ENCODE data around the gene CLCN5. TPM values are rescaled to one million over a fixed set of nuclear protein-coding genes. Genes with fewer than 3 reads are reported as not detected.

The CLCN5 gene
- total and polyA plus RNA-seq, 2 experiments from 2014 or later = 1.8 to 2.9 TPM

DNA sequence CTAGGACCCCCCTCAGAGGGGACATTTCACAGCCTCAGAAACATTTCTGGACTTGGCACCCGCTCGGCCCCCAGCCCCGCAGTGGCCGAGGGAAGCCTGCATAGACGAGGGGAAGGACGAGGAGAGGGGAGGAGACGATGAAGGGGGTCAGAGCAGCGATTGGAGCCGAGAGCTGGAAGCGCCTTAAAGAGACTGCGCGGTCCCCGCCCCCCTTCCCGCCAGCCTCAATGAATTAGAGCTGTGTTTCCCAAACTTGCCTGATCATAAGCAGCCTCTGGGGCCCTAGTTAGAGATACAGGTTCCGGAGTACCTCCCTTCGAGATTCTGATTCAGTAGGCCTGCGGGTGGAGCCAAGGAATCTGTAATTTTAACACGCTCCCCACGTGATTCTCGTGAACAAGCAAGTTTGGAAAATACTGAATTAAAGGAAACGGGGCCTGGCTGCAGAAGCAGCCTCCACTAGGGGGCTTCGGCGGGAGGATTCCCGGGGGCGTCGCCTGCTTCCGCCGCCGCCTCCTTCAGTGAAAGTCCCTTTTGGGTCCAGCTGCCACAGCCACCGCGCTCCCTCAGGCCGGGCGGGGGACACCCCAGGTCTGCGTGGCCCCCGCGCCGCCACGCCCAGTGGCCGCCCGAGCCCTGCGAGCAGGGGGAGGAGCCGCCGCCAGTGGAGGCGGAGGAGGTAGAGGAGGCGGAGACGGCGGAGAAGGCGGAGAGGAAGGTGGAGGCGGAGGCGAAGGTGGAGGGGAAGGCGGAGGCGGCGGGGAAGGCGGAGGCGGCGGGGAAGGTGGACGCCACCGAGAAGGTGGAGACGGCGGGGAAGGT is 43.4 kb upstream of the CLCN5 start, which contains the start of gene USP27X:
USP27X (plus strand) TSS at position 651 of the 822 bp plus-strand sequence. CDS start 824 bp downstream, outside the sequence.
- Histone ChIP-seq H3K27me3 (replicated peaks; ENCODE audit: insufficient read depth) (no peaks in the 10 kb centered on the region), H3K4me2 (ENCODE audit: unreplicated experiment) (peak within 1 kb of the TSS; percentile 76), H3K9me3 (ENCODE audit: low read depth) (no peaks in the 10 kb centered on the region), H3K4me1 (ENCODE audit: insufficient read depth) (0 out of 2 replicates have a peak, but pooled peaks cover 6% of the 10 kb centered on the region), H3K9me2 (ENCODE audit: insufficient read depth) (no peaks in the 10 kb centered on the region), H3F3A (ENCODE audit: insufficient read depth) (no peaks in the 10 kb centered on the region), H4K20me1 (ENCODE audit: insufficient read depth) (no peaks in the 10 kb centered on the region), H3K4me3 (peak within 1 kb of the TSS; percentile 82), H3K36me3 (ENCODE audit: low read depth) (no peaks in the 10 kb centered on the region), H3K79me2 (ENCODE audit: insufficient read depth) (0 out of 2 replicates have a peak, but pooled peaks cover 9% of the 10 kb centered on the region), H2AFZ (peak within 1 kb of the TSS; percentile 92), H3K9ac (peak within 1 kb of the TSS; percentile 82), H3K27ac (peak within 1 kb of the TSS; percentile 84)
- in situ Hi-C loops (cut with MboI) = no loop called here
- peak; percentile 89 for DNase-seq
- 1% methylated on average over 7 to 45 of the region's 60 CpGs for WGBS, 2 experiments (ENCODE audit: low coverage in 1 of 2, low lambda C conversion rate in 2 of 2, missing lambda C conversion rate in 2 of 2)
- TF ChIP-seq EZH2phosphoT487 (IDR thresholded peaks at IDR 0.05; ENCODE audit: insufficient read depth, low read depth) (no peak), EZH2 (IDR thresholded peaks at IDR 0.05; ENCODE audit: insufficient read depth, poor library complexity, severe bottlenecking) (no peak)

DNA sequence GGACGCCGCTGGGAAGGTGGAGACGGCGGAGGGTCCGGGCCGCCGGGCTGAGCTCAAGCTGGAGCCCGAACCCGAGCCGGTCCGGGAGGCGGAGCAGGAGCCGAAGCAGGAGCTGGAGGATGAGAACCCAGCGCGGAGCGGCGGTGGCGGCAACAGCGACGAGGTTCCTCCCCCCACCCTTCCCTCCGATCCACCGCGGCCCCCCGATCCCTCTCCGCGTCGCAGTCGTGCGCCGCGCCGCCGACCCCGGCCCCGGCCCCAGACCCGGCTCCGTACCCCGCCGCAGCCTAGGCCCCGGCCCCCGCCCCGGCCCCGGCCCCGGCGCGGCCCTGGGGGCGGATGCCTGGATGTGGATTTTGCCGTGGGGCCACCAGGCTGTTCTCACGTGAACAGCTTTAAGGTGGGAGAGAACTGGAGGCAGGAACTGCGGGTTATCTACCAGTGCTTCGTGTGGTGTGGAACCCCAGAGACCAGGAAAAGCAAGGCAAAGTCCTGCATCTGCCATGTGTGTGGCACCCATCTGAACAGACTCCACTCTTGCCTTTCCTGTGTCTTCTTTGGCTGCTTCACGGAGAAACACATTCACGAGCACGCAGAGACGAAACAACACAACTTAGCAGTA is 42.6 kb upstream of the CLCN5 start:
- peak; percentile 16 for DNase-seq
- WGBS, 2 experiments (ENCODE audit: low coverage in 1 of 2, low lambda C conversion rate in 2 of 2, missing lambda C conversion rate in 2 of 2) = 22 to 51% methylated on average over 6 to 16 of the region's 55 CpGs

DNA sequence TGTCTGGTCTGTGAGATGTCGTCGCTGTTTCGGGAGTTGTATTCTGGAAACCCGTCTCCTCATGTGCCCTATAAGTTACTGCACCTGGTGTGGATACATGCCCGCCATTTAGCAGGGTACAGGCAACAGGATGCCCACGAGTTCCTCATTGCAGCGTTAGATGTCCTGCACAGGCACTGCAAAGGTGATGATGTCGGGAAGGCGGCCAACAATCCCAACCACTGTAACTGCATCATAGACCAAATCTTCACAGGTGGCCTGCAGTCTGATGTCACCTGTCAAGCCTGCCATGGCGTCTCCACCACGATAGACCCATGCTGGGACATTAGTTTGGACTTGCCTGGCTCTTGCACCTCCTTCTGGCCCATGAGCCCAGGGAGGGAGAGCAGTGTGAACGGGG is 41.7 kb upstream of the CLCN5 start:
- no peaks in the 10 kb centered on the region for H3K36me3 ChIP-seq (ENCODE audit: low read depth)
- H4K20me1 ChIP-seq (ENCODE audit: insufficient read depth) = no peaks in the 10 kb centered on the region
- H3K9me3 ChIP-seq (ENCODE audit: low read depth) = no peaks in the 10 kb centered on the region
- TF ChIP-seq EZH2 (IDR thresholded peaks at IDR 0.05; ENCODE audit: insufficient read depth, poor library complexity, severe bottlenecking) (no peak), EZH2phosphoT487 (IDR thresholded peaks at IDR 0.05; ENCODE audit: insufficient read depth, low read depth) (no peak)
- no peaks in the 10 kb centered on the region for H3K9me2 ChIP-seq (ENCODE audit: insufficient read depth)
- no peak overlapping the region for H3K4me2 ChIP-seq (ENCODE audit: unreplicated experiment)
- no peaks in the 10 kb centered on the region for H3F3A ChIP-seq (ENCODE audit: insufficient read depth)
- H3K9ac ChIP-seq = no peak overlapping the region
- DNase-seq = no peak
- H2AFZ ChIP-seq = no peak overlapping the region
- WGBS, 2 experiments (ENCODE audit: low coverage in 1 of 2, low lambda C conversion rate in 2 of 2, missing lambda C conversion rate in 2 of 2) = 99 to 100% methylated on average over 10 to 12 of the region's 12 CpGs
- in situ Hi-C loops (cut with MboI) = no loop called here
- H3K27ac ChIP-seq = no peak overlapping the region
- H3K4me1 ChIP-seq (ENCODE audit: insufficient read depth) = 0 out of 2 replicates have a peak, but pooled peaks cover 6% of the 10 kb centered on the region
- no peak overlapping the region for H3K4me3 ChIP-seq
- H3K79me2 ChIP-seq (ENCODE audit: insufficient read depth) = 0 out of 2 replicates have a peak, but pooled peaks cover 9% of the 10 kb centered on the region
- no peaks in the 10 kb centered on the region for H3K27me3 ChIP-seq (replicated peaks; ENCODE audit: insufficient read depth)

More for the DNA sequence above, 42.6 kb upstream of the CLCN5 start:
- Histone ChIP-seq H3K9me2 (ENCODE audit: insufficient read depth) (no peaks in the 10 kb centered on the region), H3F3A (ENCODE audit: insufficient read depth) (no peaks in the 10 kb centered on the region), H3K9me3 (ENCODE audit: low read depth) (no peaks in the 10 kb centered on the region), H3K27me3 (replicated peaks; ENCODE audit: insufficient read depth) (no peaks in the 10 kb centered on the region), H3K4me1 (ENCODE audit: insufficient read depth) (0 out of 2 replicates have a peak, but pooled peaks cover 6% of the 10 kb centered on the region), H3K9ac (peak overlapping the region; percentile 82), H4K20me1 (ENCODE audit: insufficient read depth) (no peaks in the 10 kb centered on the region), H3K4me3 (peak overlapping the region; percentile 82), H3K79me2 (ENCODE audit: insufficient read depth) (0 out of 2 replicates have a peak, but pooled peaks cover 9% of the 10 kb centered on the region), H2AFZ (peak overlapping the region; percentile 92), H3K4me2 (ENCODE audit: unreplicated experiment) (peak overlapping the region; percentile 76), H3K27ac (peak overlapping the region; percentile 84; the same call in 1 of the 2 replicates), H3K36me3 (ENCODE audit: low read depth) (no peaks in the 10 kb centered on the region)
- in situ Hi-C loops (cut with MboI) = no loop called here
- TF ChIP-seq EZH2phosphoT487 (IDR thresholded peaks at IDR 0.05; ENCODE audit: insufficient read depth, low read depth) = no peak
- no peak for TF ChIP-seq EZH2 (IDR thresholded peaks at IDR 0.05; ENCODE audit: insufficient read depth, poor library complexity, severe bottlenecking)

DNA sequence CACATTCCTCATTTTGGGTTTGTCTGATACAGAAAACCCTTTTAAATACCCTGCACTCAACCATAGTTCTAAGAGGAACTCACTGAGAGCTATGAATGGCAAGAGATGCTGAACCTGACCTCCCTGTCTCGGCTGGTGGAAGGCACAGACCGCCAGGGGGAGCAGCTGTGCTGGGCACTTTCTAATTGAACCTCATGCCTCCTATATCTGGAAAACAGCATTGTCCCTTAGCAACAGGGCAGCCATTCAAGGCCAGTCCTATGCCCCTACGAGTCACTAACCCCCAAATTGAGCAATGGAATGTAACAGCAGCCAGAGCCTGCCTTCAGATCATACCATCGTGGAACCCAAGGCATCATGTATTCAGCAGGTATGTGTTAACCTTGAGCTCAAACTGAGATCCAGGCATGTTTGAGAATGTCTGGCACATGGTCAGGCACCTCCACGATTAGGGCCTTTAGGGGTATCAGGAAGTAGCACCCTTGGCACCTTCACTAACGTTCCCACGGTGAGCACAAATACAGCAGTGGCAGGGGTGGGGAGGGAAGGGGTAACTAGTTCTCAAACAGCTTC is 38.0 kb upstream of the CLCN5 start:
- no peaks in the 10 kb centered on the region for H3K27me3 ChIP-seq (replicated peaks; ENCODE audit: insufficient read depth)
- in situ Hi-C loops (cut with MboI) = no loop called here
- 0 out of 2 replicates have a peak, but pooled peaks cover 9% of the 10 kb centered on the region for H3K79me2 ChIP-seq (ENCODE audit: insufficient read depth)
- TF ChIP-seq EZH2phosphoT487 (IDR thresholded peaks at IDR 0.05; ENCODE audit: insufficient read depth, low read depth) (no peak), EZH2 (IDR thresholded peaks at IDR 0.05; ENCODE audit: insufficient read depth, poor library complexity, severe bottlenecking) (no peak)
- no peaks in the 10 kb centered on the region for H3F3A ChIP-seq (ENCODE audit: insufficient read depth)
- H4K20me1 ChIP-seq (ENCODE audit: insufficient read depth) = no peaks in the 10 kb centered on the region
- H3K9ac ChIP-seq = no peak overlapping the region
- no peaks in the 10 kb centered on the region for H3K36me3 ChIP-seq (ENCODE audit: low read depth)
- peak; percentile 67 for DNase-seq
- no peaks in the 10 kb centered on the region for H3K9me2 ChIP-seq (ENCODE audit: insufficient read depth)
- H3K9me3 ChIP-seq (ENCODE audit: low read depth) = no peaks in the 10 kb centered on the region
- no peak overlapping the region for H3K27ac ChIP-seq
- H3K4me2 ChIP-seq (ENCODE audit: unreplicated experiment) = no peak overlapping the region
- H2AFZ ChIP-seq = no peak overlapping the region
- no peak overlapping the region for H3K4me3 ChIP-seq
- WGBS, 2 experiments (ENCODE audit: low coverage in 1 of 2, low lambda C conversion rate in 2 of 2, missing lambda C conversion rate in 2 of 2) = 43 to 49% methylated on average over 7 of the region's 7 CpGs
- H3K4me1 ChIP-seq (ENCODE audit: insufficient read depth) = 0 out of 2 replicates have a peak, but pooled peaks cover 2% of the 10 kb centered on the region
